HG03097 (cell line): ENCODE data around the gene ADAMTSL3.

Experiments used
- ATAC-seq: cut with Tn5 transposase; IDR thresholded peaks from one replicate; pipeline ENCODE4 v1.9.1; 2021; ENCODE audit not compliant: unreplicated experiment, low FRiP score

The ADAMTSL3 gene

GRCh38 chr15:83656192-83656591, 2.3 kb downstream of the ADAMTSL3 start:
- ATAC-seq = no peak

GRCh38 chr15:83656943-83657528, 3.1 kb downstream of the ADAMTSL3 start:
- no peak for ATAC-seq

GRCh38 chr15:83657549-83657948, 3.6 kb downstream of the ADAMTSL3 start:
- no peak for ATAC-seq

- no peak for ATAC-seq
These were observed 4.8 kb downstream of the ADAMTSL3 start for GRCh38 chr15:83658430-83659416.

GRCh38 chr15:83659417-83659812, 5.5 kb downstream of the ADAMTSL3 start:
- no peak for ATAC-seq

GRCh38 chr15:83665480-83665879, 11.6 kb downstream of the ADAMTSL3 start:
- ATAC-seq = no peak

- no peak for ATAC-seq
These were observed 16.8 kb downstream of the ADAMTSL3 start for GRCh38 chr15:83670672-83671229.

GRCh38 chr15:83671603-83672002, 17.7 kb downstream of the ADAMTSL3 start:
- no peak for ATAC-seq

GRCh38 chr15:83673385-83673784, 19.5 kb downstream of the ADAMTSL3 start:
- no peak for ATAC-seq

- ATAC-seq = no peak
These were observed 28.7 kb downstream of the ADAMTSL3 start for GRCh38 chr15:83682476-83683088.

GRCh38 chr15:83685916-83686332, 32.0 kb downstream of the ADAMTSL3 start:
- no peak for ATAC-seq

- ATAC-seq = no peak
These were observed 34.3 kb downstream of the ADAMTSL3 start for GRCh38 chr15:83688201-83688600.

GRCh38 chr15:83690676-83691075, 36.8 kb downstream of the ADAMTSL3 start:
- no peak for ATAC-seq

- ATAC-seq = no peak
These were observed 39.0 kb downstream of the ADAMTSL3 start for GRCh38 chr15:83692746-83693581.

GRCh38 chr15:83694015-83694414, 40.1 kb downstream of the ADAMTSL3 start:
- no peak for ATAC-seq

- ATAC-seq = no peak
These were observed 40.6 kb downstream of the ADAMTSL3 start for GRCh38 chr15:83694536-83694935.

GRCh38 chr15:83695246-83695645, 41.3 kb downstream of the ADAMTSL3 start:
- no peak for ATAC-seq

GRCh38 chr15:83695901-83696425, 42.0 kb downstream of the ADAMTSL3 start:
- no peak for ATAC-seq

GRCh38 chr15:83697716-83698115, 43.8 kb downstream of the ADAMTSL3 start:
- no peak for ATAC-seq

- ATAC-seq = no peak
These were observed 44.4 kb downstream of the ADAMTSL3 start for GRCh38 chr15:83698294-83698693.
